K562 (cell line): ENCODE data around the gene MARCHF7.

ENCODE experiments used
- CTCF ChIP-seq, 3 experiments: IDR thresholded peaks in 2 of 3; conservative IDR thresholded peaks in 1 of 3; 2 replicates each; pipeline ENCODE4 v1.5.1; 2011 to 2012; ENCODE audit warnings: low read length in 3 of 3, mild to moderate bottlenecking in 3 of 3, control low read depth in 2 of 3, improper control_type of control experiment in 1 of 3, inconsistent platforms in 1 of 3, low read depth in 1 of 3, mixed read lengths in 1 of 3, moderate library complexity in 1 of 3; ENCODE audit not compliant: insufficient read depth in 2 of 3
- MAZ ChIP-seq, 2 experiments: fragments of 450-650 bp in 1 of 2; sonication (generic) in 1 of 2; formaldehyde crosslinking; IDR thresholded peaks in 1 of 2; conservative IDR thresholded peaks in 1 of 2; 2 replicates each; pipeline versions ENCODE4 v1.4.0 to v1.5.0; 2020; ENCODE audit warnings: mild to moderate bottlenecking in 1 of 2, missing genetic modification reagents in 1 of 2
- ZBTB40 ChIP-seq, 2 experiments: fragments of 450-650 bp in 1 of 2; sonication (generic) in 1 of 2; formaldehyde crosslinking in 1 of 2; IDR thresholded peaks; 2 replicates each; pipeline versions ENCODE4 v1.7.1 to v1.9.0; 2016 to 2022; ENCODE audit warnings: inconsistent platforms in 1 of 2, mild to moderate bottlenecking in 1 of 2, missing genetic modification reagents in 1 of 2
- ZFX ChIP-seq: sonication (generic); formaldehyde crosslinking; IDR thresholded peaks from 2 replicates; pipeline ENCODE4 v1.8.0; 2022; ENCODE audit warnings: mild to moderate bottlenecking, missing genetic modification reagents, moderate library complexity
- ZNF174 ChIP-seq: fragments of 250-450 bp; sonication (Bioruptor Pico); IDR thresholded peaks from 2 replicates; pipeline ENCODE4 v1.4.0; 2020; ENCODE audit warnings: mild to moderate bottlenecking
- ZZZ3 ChIP-seq: fragments of 450-650 bp; IDR thresholded peaks from 2 replicates; pipeline ENCODE4 v1.6.1; 2016; ENCODE audit warnings: antibody characterized with exemption, mild to moderate bottlenecking, moderate library complexity
- TF ChIP-seq, protein P1 (sequence below), 2 experiments: fragments of 450-650 bp in 1 of 2; sonication (generic) in 1 of 2; formaldehyde crosslinking in 1 of 2; IDR thresholded peaks in 1 of 2; conservative IDR thresholded peaks in 1 of 2; 2 replicates each; pipeline versions ENCODE4 v1.6.1 to v1.8.1; 2016 to 2023; ENCODE audit warnings: mild to moderate bottlenecking in 2 of 2, moderate library complexity in 2 of 2, inconsistent platforms in 1 of 2, missing genetic modification reagents in 1 of 2
- TF ChIP-seq, protein P2 (sequence below): fragments of 150-350 bp; conservative IDR thresholded peaks from 2 replicates; pipeline ENCODE4 v1.6.1; 2014; ENCODE audit warnings: low read length
- TF ChIP-seq, protein P3 (sequence below): fragments of 450-650 bp; IDR thresholded peaks from 2 replicates; pipeline ENCODE4 v1.6.1; 2016
- TF ChIP-seq, protein P4 (sequence below): fragments of 450-650 bp; IDR thresholded peaks from 2 replicates; pipeline ENCODE4 v1.6.1; 2017; ENCODE audit warnings: mild to moderate bottlenecking, moderate library complexity

- TF ChIP-seq ZBTB40 (IDR thresholded peaks at IDR 0.05) (no peak), ZBTB40 (CRISPR knock-in tag; IDR thresholded peaks at IDR 0.05) (no peak), ZFX (CRISPR knock-in tag) (no peak), ZZZ3 (no peak), CTCF (IDR thresholded peaks at IDR 0.05 in 2 of 3, conservative IDR thresholded peaks at IDR 0.05 in 1 of 3; ENCODE audit: insufficient read depth in 2 of 3, low read depth in 1 of 3, low read length in 3 of 3) (no peak), ZNF174 (CRISPR knock-in tag) (no peak), MAZ (CRISPR knock-in tag; conservative IDR thresholded peaks at IDR 0.05 in 1 of 2, IDR thresholded peaks at IDR 0.05 in 1 of 2) (no peak)
- TF ChIP-seq, protein P1, sequence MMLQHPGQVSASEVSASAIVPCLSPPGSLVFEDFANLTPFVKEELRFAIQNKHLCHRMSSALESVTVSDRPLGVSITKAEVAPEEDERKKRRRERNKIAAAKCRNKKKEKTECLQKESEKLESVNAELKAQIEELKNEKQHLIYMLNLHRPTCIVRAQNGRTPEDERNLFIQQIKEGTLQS (IDR thresholded peaks at IDR 0.05): no peak
- TF ChIP-seq, protein P1 (CRISPR knock-in tag; conservative IDR thresholded peaks at IDR 0.05): no peak
- TF ChIP-seq, protein P2, sequence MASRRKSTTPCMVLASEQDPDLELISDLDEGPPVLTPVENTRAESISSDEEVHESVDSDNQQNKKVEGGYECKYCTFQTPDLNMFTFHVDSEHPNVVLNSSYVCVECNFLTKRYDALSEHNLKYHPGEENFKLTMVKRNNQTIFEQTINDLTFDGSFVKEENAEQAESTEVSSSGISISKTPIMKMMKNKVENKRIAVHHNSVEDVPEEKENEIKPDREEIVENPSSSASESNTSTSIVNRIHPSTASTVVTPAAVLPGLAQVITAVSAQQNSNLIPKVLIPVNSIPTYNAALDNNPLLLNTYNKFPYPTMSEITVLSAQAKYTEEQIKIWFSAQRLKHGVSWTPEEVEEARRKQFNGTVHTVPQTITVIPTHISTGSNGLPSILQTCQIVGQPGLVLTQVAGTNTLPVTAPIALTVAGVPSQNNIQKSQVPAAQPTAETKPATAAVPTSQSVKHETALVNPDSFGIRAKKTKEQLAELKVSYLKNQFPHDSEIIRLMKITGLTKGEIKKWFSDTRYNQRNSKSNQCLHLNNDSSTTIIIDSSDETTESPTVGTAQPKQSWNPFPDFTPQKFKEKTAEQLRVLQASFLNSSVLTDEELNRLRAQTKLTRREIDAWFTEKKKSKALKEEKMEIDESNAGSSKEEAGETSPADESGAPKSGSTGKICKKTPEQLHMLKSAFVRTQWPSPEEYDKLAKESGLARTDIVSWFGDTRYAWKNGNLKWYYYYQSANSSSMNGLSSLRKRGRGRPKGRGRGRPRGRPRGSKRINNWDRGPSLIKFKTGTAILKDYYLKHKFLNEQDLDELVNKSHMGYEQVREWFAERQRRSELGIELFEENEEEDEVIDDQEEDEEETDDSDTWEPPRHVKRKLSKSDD: no peak
- TF ChIP-seq, protein P3, sequence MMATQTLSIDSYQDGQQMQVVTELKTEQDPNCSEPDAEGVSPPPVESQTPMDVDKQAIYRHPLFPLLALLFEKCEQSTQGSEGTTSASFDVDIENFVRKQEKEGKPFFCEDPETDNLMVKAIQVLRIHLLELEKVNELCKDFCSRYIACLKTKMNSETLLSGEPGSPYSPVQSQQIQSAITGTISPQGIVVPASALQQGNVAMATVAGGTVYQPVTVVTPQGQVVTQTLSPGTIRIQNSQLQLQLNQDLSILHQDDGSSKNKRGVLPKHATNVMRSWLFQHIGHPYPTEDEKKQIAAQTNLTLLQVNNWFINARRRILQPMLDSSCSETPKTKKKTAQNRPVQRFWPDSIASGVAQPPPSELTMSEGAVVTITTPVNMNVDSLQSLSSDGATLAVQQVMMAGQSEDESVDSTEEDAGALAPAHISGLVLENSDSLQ: no peak
- TF ChIP-seq, protein P4, sequence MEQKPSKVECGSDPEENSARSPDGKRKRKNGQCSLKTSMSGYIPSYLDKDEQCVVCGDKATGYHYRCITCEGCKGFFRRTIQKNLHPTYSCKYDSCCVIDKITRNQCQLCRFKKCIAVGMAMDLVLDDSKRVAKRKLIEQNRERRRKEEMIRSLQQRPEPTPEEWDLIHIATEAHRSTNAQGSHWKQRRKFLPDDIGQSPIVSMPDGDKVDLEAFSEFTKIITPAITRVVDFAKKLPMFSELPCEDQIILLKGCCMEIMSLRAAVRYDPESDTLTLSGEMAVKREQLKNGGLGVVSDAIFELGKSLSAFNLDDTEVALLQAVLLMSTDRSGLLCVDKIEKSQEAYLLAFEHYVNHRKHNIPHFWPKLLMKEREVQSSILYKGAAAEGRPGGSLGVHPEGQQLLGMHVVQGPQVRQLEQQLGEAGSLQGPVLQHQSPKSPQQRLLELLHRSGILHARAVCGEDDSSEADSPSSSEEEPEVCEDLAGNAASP: no peak
Measured at GRCh38 chr2:159762075-159762474, 49.8 kb downstream of the MARCHF7 start.
